ENCODE data around the gene SEC22C.

- TF ChIP-seq CTCF (IDR thresholded peaks at IDR 0.05; ENCODE audit: low read depth, low read length) (no peak), POLR2A (IDR thresholded peaks at IDR 0.05; ENCODE audit: extremely low read depth, insufficient read length) (no peak)
These were observed 50.3 kb downstream of the SEC22C start for GRCh38 chr3:42531470-42531869.
